ENCODE results near the gene EVX2.

Gene EVX2

DNA sequence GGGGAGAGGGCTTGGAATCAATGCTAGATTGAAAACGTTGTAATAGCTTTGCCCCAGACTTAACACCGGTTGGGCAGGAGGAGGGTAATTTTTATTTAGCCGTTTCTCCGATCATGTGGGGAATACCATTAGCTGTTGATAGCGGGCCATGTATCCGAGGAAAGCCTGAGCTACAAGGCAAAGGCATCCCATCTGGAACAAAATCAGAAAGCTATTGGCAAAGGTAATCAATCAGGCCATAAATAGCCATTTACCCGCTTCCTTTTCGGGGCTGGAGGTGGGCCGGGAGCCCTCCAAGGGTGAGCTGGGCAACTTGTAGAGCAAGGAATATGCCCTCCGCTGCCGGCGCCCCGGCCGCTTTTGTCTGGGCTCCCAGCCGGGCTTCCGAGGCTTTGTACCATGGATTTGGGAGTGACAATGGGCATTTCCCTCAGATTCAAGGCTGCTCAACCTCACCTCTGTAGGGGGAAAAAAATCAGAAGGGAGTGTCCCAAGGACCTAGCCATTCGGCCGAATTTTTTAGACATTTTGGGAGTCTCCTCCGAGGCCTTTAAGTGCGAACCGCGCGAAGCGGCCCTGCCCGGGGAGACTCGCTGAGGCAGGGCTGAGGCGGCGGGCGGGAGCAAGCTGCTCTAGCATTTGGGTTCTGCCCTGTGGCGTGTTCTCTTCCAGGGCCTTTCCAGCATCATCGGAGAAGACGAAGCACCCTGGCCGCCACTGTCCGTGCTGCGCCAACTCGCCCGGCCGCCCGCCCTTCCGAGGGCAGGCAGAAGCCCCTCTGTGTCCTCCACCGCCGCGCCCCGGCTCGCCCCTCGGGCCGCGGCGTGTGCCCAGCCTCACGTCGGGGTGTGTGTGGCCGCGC, 37.7 kb upstream of the EVX2 start:
- DNase-seq = no peak

DNA sequence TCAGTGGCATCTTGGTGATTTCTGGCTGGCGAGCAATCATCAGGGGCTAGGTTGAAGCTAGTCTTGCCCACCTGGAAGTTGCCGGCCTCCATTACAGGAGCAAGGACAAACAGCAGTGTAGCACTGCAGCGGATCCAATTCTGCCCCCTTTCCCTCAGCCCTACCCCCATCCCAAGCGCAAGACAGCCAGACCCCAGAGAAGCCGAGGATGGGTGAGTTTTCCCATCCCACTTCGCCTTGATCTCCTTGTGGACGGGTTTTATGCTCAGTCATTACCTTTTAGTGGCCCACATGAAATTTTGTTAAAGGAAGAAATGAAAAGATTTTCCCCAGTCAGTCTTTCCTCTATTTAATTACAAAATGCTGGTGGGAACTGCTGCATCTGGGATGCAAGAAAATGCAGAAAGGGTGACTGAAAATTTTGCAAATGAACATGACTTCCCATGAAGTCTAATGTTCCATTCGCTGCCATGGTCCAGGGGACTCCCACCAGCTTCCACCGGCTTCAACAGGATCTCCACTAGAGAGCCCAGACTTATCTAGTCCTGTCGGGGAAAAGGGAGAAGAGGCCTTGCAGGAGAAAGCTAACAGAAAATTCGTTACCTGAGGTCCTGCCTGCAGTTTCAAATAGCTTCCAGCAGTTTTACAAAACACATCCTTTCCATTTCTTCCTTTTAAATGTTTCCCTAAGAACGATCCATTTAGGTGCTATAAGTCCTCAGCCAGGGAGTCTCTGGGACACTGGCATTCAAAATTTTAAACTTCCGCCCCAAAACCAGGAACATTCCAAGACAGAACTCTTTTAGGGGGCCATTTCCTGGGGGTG, 36.8 kb upstream of the EVX2 start:
- no peak for DNase-seq

DNA sequence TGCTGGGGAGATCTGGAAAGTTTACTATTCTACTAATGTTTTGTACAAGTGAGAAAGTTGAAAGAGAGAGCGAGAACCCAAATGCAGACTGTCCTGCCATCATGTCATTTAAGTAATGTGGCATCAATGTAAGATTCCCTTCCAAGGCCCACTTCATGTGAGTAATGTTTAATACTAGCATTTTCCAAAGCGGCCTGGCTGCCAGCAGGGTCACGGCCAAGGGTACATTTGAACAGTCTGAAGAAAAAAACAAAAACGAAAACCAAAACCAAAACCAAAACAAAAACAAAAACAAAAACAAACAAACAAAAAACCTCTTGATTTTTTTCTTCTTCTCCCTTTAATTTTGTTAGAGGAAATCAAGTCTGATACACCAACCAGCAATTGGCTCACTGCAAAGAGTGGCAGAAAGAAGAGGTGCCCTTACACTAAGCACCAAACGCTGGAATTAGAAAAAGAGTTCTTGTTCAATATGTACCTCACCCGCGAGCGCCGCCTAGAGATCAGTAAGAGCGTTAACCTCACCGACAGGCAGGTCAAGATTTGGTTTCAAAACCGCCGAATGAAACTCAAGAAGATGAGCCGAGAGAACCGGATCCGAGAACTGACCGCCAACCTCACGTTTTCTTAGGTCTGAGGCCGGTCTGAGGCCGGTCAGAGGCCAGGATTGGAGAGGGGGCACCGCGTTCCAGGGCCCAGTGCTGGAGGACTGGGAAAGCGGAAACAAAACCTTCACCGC, 35.0 kb upstream of the EVX2 start:
- DNase-seq = no peak

DNA sequence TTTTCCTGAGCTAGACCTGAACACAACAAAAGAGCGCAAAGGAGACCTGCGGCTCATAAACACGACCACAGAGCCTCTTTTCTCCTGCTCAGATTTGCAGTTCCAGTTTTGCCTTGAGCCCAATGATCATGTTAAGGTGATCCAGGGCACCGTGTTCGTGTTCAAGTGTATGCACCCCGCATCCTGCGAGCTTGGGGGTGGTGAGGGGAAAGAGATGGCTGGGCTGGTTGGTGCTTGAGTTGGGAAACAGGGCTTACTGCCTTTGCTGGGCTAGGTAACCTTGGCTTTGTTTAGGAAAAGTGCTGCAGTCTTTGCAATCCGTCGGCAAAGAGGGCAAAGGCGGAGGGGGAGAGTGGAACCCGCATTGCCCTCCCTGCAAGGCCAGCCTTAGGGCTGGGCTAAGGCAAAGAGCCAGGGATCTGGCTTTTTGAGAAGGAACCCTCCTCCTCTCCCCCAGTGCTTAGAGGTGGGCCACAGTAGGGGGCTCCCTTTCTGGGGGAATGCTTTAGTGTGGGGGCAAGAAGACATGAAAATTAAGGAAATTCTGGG, 34.1 kb upstream of the EVX2 start:
- no peak for DNase-seq

DNA sequence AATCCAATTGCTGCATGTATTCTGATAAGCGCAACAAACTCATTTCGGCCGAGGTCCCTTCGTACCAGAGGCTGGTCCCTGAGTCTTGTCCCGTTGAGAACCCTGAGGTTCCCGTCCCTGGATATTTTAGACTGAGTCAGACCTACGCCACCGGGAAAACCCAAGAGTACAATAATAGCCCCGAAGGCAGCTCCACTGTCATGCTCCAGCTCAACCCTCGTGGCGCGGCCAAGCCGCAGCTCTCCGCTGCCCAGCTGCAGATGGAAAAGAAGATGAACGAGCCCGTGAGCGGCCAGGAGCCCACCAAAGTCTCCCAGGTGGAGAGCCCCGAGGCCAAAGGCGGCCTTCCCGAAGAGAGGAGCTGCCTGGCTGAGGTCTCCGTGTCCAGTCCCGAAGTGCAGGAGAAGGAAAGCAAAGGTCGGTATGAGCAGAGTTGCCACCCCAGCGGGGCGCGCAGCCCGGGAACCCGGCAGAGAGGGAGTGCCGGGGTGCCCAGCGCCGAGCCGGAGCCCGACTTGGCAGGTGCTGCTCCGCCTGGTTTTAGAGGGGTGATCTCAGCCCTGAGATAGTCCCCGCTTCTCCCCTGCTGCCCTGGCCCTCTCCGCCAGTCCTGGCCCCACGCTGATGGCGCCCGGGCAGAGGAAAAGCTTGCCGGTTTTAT, 33.5 kb upstream of the EVX2 start:
- DNase-seq = no peak

DNA sequence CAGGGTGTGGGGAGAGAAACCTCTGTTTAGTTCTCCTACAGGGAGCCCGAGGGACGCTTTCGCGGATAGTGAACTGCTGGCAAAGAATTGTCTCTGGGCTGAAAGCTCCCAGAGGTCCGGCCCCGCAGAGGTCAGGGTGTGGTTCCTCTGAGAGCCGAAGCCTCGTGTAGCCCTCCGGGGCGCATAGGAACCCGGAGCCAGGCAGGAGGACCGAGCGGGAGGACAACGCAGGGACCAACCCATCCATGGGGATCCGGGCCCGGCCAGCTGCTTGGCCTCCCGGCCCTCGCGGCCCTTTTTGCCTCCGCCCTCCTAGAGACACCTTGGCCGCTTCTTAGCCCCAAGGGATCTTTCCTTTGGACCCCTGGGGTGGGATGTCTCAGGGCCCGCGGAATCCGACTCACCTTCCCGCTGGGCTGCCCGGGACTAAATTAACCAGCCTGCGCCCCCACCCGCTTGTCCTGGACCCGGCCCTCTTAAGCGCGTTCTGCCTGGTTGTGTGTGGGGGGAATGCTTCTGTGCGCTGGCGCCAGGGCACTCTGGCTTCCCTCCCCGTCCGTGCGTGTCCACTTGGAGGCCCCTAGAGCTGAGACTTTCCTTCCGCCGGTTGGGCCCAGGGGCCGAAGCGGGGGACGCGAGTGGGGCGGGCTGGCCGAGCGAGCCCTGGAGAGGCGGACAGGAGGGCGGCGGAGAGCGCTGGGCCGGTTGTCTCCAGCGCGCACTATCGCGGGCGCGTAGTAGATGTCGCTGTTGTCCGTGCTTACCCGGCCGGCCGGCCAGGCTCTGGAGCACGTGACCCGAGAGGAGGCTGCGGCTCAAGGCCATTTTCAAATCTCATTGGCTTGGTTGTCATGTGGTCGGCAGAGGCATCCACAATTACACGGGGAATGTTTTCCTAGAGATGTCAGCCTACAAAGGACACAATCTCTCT, 32.4 kb upstream of the EVX2 start, which contains the start of gene HOXD10:
TSS of gene HOXD10 (plus strand) at position 896 of the 931 bp plus-strand sequence. CDS start 56 bp downstream, outside the sequence.
- no peak for DNase-seq

DNA sequence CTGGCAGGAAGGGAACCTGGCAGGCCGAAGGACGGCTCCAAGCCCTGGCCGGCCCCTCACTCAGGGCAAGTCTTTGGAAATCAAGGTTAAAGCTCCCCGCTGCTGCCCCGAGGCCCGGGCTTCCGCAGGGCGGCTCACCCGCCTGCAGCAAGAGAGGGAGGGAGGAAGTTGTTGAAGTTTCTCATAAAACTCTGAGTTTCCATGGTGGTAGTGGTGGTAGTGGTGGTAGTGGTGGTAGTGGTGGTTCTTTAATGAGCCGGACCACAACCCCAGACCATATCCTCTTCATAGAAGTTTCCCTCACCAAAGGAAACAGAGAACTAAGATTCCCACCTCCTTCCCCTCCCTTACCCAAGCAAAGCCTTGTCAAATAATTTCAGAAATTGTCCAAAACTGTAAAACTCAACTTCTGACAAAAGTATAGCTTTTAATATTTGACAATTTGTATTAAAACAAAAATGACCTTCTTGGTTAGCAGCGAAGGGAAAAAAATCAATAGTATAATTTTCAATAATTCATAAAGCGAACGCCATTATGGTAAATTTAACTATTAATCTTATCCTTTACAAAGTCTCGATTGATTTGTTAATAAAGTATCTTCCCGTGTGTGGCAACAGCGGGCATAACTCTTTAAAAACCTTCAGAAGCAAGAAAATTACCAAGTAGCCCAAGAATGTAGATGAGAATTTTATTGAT, 31.3 kb upstream of the EVX2 start:
- no peak for DNase-seq

DNA sequence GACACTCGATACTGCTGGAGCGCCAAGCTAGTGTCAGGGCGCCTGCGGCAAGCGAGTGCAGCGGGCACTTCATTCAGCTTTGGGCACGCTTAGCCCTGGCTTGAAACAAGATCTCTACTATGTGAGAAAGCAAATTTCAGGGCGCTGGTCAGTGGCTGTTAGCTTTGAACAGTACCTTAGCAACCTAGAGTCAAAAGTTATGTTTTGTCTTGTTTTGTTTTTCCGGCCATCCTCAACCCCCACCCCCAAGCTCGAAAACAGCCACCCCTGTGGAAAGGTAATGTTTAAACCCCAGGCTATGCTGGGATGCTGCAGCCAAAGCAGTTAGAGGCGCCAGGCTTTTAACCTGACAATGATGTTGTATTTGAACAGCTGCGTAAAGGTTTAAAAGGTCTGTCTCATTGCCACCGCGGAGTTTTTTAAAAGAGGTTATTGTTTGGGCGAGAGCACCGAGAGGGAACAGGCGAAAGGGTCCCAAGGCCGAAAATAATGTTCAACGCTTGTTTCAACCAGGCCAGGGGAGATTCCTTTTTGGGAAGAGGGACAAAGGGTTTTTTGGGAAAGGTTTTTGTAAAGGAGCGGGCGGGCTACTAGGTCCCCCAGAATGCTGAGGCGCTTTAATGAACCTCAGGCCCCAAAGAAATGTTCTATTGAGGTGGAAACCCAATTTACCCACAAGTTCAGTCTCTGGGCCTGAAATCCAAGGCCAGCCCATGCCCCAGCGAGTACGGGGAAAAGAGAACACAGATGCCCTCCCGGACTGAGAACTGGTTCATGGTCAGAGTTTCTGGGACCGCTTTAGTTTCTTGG, 30.6 kb upstream of the EVX2 start:
- no peak for DNase-seq

DNA sequence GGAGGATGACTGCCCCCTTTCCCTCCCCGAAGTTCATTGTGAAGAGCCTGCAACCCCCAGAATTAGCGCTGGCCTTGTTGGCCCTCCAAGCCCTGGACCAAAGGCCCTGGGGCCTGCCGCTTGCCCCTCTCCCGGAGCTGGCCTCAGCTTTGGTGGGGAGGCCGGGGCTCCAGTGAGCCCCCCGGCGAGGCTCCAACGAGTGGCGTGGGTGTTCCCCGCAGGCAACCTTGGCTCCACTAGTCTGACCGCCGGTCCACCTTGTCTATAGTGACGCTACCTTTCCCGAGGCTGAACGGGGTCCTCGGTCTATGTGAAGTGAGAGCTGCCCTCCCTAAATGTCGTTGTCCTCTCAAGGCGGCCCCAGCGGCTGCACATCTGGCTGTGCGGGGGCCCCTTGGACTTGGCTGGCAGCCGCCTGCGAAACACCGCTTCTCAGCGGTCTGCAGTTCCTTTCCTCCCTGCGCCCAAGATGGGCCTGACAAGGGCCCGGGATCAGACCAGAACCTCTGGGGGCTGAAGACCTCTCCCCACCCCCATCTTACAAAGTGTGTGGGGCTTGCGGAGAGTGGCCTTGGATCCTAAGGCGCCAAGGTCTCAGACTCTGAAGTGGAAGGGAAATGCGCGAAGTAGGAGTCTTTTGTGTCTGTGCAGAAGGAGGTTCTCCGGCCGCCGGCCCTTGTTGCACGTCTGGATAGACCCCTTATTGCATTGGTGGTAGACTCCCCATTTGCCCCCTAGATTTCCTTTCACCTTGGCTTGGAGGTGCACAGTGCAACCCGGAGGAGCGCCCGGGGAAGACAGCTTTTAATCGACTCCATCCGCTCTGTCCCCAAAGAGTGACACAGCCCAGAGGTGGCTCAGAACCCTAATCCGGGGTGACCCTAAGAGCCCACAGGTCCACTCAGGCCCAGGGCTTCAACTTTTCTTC, 28.9 kb upstream of the EVX2 start:
- DNase-seq = no peak

DNA sequence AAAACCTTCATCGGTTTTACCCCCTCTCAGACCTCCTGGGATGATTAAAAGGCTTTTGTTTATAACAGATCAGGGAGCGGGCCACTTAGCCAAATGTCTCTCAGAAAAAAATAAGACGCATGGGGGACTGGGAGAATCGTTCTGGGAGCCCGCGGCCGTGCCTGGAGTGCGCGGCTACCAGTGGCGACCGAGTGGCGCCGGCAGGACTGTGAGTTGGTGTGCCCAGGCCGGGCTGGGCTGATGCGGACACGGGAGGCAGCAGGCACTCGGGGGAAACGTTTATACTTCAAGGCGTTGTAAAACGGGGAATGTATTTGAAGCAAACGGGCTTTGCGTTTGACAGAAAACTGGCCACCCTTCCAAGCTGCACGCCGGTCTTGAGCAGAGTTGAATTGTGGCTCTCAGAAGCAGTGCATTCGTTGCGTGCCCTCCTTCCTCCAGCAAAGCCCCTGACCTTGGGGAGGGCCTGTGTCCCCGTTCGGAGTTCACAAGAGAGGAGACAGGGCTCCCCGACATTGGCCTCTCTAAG, 28.1 kb upstream of the EVX2 start:
- no peak for DNase-seq

DNA sequence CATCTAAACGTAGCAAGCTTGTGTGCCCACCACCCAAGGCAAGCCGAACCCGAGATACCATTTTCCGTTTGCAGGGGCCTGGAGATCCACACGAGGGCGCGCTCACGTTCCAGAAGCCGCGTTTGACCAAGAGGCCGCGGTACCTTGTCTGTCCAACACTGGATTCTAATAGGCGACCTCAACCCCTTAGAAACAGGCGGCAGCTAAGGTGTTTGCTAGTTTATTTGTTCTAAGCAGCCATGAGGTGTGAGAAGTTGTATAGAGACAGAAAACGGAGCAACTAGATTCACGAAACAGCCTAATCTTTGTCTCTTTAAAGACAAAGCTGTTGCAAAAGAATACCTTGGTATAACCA, 27.5 kb upstream of the EVX2 start:
- DNase-seq = no peak

DNA sequence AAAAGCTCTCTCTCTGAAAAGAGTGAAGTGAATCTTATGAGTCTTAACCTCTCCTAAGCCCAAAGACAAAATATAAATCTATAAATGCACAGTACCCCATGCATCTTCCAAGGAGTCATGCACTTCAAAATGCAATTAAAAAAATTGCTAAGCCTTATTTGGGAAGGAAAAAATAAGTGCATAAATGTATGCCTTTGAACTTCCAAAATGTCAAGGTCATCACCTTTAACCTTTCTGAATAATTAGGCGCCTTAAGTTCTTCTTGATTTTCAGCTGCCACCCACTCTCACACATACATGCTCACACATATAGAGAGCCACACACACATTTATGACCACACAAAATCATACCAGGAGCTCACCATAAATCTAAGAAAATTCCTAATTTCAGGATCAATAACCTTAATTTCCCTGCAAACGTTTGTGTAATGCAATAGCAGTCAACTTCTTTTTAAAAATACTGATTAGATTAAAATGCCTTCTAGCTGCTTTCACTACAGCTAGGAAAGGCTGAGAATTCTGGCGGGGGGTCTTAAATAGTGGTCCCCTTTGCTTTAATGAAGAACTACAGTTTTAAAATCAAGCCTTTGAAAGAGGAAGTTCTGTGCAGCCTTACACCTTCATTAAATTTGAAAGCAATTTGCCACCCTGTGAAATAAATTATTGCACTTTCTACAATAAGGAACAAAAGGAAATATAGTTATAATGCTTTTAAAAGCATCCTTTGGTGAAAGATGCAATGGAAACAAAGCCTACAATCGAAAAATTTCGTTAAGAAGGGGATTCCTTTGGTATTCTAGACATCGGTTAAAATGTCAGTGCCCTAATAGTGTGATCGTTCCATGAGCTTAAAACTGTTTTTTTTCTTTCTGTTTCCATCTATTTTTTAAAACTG, 26.9 kb upstream of the EVX2 start:
- DNase-seq = no peak

DNA sequence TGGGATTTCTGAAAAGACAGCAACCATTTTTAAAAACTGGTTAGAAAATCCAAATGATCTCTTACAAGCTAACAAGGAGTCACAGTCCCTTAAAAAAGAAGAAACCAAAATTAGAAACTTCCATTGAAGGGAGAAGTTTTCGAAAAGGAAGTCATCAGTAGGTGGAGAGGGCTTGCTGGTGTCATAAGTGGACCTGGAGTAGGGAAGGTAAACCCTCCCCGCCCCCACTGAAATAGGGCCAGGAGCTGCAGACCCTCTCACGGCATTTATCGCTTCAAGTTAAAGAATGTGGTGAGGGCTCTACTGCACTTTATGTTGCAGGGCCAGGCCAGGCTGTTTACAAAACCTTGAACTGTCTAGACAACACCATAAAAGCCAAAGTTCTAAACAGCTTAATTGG, 26.2 kb upstream of the EVX2 start:
- no peak for DNase-seq

DNA sequence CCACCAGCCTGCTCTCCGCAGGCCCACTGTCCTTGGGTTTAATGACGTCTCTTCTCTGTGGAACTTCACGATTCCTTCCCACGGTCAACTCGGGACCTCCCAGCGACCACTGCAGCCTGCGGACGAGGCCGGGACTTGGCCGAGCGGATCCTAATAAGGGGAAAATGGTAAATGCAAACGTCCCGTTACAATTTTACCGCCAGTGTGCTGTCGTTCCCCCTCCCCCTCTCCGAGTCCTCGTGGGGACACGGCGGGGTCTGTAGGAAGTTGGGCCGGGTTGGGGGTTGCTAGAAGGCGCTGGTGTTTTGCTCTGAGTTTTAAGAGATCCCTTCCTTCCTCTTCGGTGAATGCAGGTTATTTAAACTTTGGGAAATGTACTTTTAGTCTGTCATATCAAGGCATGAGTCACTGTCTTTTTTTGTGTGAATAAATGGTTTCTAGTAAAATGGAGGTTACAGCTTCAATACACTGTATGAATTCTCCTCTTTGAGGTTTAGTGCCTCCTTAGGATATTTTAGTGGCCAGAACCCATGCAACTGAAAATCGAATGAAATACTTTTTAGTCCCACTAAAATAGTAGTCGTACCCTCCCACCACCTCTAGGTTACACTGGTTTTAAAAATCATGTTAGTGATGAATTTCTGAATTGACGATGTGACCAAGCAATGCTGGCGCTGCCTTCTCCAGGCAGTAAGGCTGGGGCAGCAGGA, 25.6 kb upstream of the EVX2 start:
- no peak for DNase-seq

DNA sequence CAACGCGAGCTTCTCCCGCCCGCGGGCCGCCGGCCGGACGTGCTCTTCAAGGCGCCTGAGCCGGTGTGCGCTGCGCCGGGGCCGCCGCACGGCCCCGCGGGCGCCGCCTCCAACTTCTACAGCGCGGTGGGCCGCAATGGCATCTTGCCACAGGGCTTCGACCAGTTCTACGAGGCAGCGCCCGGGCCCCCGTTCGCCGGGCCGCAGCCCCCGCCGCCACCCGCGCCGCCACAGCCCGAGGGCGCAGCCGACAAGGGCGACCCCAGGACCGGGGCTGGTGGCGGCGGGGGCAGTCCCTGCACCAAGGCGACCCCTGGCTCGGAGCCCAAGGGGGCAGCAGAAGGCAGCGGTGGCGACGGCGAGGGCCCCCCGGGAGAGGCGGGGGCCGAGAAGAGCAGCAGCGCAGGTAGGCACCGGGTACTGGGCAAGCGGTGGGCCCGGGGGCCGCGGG, 24.0 kb upstream of the EVX2 start:
- DNase-seq = no peak
